Measurements from ENCODE around the gene DPYSL4.
A peak's percentile ranks its signal among the peaks of the same experiment; 100 is the strongest.

The DPYSL4 gene

DNA sequence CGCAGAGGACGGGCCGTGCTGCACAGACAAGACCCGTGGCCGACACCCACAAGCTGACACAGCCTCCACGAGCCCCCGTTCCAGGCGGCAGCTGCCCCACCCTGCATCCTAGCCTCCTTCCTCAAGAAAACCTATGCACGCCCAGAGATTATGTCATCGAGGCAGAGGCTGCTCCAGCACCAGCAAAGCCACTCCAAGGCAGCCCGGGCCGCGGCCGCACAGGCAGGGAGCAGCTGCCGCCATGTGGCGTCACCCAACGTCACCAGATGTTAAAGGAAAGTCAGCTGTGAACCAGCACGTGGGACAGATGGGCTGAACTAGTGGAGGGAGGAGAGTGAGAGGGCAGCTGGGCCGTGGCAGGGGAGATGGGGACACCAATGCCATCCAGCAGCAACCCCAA lies 61.2 kb downstream of the DPYSL4 start:
- no peak for DNase-seq

DNA sequence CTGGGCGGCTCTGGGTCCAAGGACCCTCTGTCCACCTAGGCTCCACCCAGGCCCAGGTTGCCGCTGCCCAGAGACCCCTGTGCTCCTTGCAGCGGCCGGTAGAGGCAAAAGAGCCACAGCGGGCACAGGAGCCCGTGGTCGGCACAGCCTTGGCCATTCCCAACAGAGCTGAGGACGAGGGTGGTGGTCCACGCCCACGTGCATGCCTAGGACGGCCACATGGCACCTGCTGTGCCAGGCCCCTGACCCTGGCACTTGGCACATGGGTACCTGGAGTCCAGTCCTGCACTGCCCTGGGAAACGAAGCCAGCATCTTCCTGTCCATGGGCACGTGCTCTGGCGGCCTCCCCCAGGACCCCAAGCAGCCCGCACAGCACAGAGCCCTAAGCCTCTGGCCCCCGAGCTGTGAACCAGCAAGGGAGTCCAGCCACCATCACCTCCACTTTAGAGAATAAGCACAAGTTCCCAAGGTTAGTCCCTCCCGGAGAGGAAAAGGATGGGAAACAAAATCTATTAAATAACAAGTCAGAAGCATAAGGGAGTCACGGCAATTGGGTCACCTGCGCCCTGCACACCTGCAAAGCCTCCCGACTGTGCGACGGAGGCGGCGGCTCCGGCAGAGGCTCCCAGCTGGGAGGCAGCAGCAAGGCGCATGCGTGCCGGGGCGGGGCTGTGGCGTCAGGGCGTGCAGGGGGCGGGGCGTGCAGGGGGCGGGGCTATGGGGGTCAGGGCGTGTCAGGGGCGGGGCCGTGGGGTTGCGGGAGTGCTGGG lies 61.9 kb downstream of the DPYSL4 start:
- DNase-seq, result peak; percentile 57

DNA sequence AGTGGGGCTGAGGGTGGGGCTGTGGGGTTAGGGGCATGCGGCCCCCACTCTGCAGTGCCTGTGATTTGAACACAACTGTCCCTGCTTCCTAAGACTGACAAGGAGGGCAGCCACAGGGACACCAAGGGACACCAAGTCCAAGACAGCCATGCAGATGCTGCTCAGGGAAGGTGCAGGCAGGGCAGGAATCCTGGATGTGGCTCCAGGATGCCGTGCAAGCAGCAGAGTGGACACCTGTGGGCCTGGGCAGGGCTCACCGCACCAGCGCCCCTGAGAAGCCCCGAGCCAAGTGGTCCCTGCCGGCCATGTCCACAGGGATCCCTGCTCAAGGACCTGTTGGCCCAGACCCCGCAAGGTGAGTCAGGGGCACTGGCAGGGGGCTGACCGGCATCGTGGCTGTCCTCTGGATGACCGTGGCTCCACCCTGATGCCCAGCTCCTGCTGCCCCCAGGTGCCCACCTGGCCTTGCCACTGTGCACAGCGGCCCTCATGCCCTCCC lies 62.5 kb downstream of the DPYSL4 start:
- DNase-seq, result no peak

DNA sequence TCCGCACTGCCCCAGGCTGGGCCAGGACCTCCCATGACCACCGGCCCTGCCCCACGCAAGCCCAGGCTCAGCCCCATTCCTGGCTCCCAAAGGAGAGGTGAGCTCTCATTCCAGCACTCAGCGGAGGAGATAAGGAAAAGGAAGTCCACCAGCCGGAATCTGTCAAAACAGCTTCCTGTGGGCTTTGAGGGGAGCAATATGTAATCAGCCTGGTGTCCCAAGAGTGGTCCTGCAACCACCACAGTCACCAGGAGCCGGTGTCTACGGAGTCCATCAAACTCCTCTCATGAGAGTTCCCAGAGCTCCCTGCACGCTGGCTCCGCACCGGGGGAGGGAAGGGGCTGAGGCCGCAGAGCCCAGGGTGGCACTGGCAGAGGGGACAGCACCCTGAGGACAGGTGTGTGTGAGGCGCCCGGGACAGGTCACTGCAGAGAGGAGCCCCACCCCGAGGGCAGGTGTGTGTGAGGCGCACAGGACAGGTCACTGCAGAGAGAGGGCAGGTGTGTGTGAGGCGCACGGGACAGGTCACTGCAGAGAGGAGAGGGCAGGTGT lies 63.2 kb downstream of the DPYSL4 start:
- DNase-seq, result no peak

DNA sequence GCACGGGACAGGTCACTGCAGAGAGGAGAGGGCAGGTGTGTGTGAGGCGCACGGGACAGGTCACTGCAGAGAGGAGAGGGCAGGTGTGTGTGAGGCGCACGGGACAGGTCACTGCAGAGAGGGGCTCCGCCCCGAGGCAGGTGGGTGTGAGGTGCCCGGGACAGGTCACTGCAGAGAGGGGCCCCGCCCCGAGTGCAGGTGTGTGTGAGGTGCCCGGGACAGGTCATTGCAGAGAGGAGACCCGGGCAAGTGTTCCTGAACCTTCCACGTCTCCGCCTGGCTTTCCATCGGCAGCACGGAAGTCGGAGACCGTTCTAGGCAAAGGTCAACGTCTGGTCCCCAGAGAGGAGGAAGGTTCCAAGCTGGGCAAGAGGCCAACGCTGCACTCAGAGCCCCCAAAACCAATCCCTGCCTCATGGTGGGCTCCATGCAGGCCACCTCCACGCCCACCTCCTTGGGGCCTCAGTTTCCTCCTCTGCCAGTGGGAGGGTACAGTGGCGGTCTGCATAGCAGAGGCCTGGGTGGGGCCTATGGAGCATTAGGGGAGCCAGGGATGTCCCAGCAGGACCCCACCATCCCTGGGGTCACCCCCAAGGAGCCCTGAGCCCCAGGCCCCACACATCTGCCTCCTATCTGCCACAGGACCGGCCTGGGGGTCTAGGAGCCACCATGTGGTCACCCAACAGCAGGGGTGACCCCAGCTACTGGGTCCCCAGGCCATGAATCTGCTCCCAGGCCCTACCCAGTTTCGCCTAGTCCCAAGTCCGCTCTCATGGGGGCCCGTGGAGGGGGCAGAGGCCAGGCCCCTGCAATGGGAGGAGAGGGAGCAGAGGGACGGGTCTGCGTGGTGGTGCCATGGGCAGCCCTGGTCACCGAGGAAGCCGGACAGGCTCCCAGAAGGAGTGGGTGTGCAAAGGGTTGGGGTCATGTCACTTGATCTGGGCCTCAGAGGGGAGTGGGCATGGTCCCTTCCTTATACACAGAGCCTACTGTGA lies 64.0 kb downstream of the DPYSL4 start:
- no peak for DNase-seq

DNA sequence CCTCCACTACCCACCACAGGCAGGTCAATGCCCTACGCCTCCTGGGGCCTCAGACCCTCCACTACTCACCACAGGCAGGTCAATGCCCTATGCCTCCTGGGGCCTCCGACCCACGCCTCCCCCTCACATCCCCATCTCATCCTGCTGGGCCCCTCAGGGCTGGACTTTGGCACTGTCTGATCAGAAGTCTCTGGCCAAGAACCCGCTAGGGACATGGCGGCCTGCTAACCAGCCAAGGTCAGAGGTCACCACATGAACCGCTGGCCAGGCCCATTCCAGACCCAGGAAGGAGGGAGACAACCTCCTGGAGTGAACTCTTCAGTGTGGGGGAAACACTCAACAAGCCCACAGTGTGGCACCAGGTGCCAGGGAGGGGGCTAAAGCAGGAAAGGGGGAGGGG lies 65.2 kb downstream of the DPYSL4 start:
- DNase-seq, result no peak

DNA sequence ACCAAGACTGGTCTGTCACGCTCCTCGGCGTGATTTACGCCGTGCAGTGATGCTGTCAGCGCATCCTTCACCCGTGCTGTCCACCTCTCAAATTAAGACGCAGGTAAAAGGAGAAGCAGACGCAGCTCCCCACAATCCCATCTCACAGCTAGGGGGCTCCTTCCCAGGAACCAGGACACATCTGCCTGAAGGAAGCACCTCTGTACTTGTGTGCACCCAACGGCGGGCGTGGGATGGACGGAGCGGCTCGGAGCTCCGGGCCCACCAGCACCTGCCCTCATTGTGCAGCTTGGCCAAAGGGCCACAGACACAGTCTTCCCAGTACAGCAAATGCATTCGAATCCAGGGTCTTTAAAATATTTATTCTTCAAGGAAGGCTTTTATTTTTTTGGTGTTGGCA lies 65.7 kb downstream of the DPYSL4 start:
- DNase-seq, result no peak

DNA sequence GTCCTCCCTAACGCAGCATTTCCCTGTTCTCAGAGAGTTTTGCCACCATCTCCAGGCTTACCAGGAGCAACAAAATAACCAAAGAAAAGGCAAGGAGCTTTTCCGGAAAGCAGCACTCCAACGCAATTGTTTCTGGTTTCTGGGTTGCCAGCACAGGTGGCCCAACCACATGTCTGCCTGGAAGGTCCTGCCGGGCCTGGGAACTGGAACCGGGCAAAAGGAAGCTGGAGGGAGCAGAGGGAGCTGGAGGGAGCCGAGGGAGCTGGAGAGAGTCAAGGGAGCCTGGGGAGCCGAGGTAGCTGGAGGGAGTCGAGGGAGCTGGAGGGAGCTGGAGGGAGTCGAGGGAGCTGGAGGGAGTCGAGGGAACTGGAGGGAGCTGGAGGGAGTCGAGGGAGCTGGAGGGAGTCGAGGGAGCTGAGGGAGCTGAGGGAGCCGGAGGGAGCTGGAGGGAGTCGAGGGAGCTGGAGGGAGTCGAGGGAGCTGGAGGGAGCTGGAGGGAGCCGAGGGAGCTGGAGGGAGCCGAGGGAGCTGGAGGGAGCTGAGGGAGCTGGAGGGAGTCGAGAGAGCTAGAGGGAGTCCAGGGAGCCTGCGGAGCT lies 66.4 kb downstream of the DPYSL4 start:
- no peak for DNase-seq

DNA sequence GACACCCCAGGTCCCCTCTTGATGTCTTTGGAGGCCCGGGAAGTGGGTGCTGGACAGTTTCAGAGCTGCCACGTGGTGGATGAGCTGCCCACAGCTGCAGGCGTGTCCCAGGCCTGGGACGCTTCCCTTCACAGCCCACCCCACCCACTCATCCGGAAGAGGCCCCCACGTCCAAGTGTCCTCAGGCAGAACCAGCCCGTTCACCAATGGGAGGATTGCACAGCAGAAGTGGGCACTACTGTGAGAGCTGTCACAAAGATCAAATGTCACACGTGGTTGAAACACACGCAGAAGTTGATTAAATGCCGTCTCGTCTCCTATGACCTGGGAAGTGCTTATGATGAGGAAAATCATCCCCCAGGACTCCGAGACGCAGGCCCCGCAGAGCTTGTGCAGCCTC lies 68.1 kb downstream of the DPYSL4 start:
- peak; percentile 11 for DNase-seq

Measured in CD4-positive, alpha-beta T cell treated with Interferon gamma for 1 hour (primary cell).